HEK293 (cell line): ENCODE data around the gene CREB5.

Experiments
- CTCF ChIA-PET: fragments of 350-600 bp; formaldehyde crosslinking; extraction: SDS; loops from one replicate; lab custom pipeline; 2021; ENCODE audit warnings: antibody characterized with exemption; lab: Yijun Ruan, JAX
- POLR2A ChIA-PET: fragments of 300-600 bp; formaldehyde crosslinking; extraction: SDS; loops from one replicate; lab custom pipeline; 2020; ENCODE audit warnings: antibody characterized with exemption, inconsistent platforms; lab: Yijun Ruan, JAX
- H3K27ac ChIP-seq: fragments of 200-500 bp; sonication (Bioruptor generic); 2 replicates; pipeline ENCODE4 v1.5.1; 2014; ENCODE audit warnings: low read depth, low read length, control low read depth, inconsistent platforms; ENCODE audit errors: extremely low read depth
- H3K36me3 ChIP-seq, 2 experiments: fragments of 200-500 bp in 1 of 2; sonication (Bioruptor generic) in 1 of 2; 1 replicate in 1 of 2; 2 replicates in 1 of 2; pipeline ENCODE4 v1.5.1; 2014 to 2017; ENCODE audit warnings: inconsistent platforms in 2 of 2, low read length in 2 of 2; ENCODE audit not compliant: control insufficient read depth in 2 of 2, insufficient read depth in 1 of 2
- H3K4me1 ChIP-seq: fragments of 200-500 bp; sonication (Bioruptor generic); 2 replicates; pipeline ENCODE4 v1.5.1; 2014; ENCODE audit warnings: mild to moderate bottlenecking, low read length, inconsistent platforms; ENCODE audit not compliant: control insufficient read depth, insufficient read depth
- H3K4me3 ChIP-seq: 2 replicates; pipeline ENCODE4 v1.5.1; 2011; ENCODE audit warnings: low read depth, mild to moderate bottlenecking, control low read depth, low read length, moderate library complexity
- H3K9me3 ChIP-seq: fragments of 200-500 bp; sonication (Bioruptor generic); 2 replicates; pipeline ENCODE4 v1.5.1; 2014; ENCODE audit warnings: low read depth, low read length, inconsistent platforms; ENCODE audit not compliant: control insufficient read depth, insufficient read depth
- ELK4 ChIP-seq: IDR thresholded peaks from 2 replicates; pipeline ENCODE4 v1.6.1; 2011; ENCODE audit warnings: mild to moderate bottlenecking, low read depth, low read length, borderline replicate concordance
- GLI2 ChIP-seq: fragments of 450-650 bp; formaldehyde crosslinking; IDR thresholded peaks from 2 replicates; pipeline ENCODE4; 2017; ENCODE audit warnings: missing biosample characterization, missing genetic modification characterization, low read depth, borderline replicate concordance
- GLIS2 ChIP-seq: fragments of 450-650 bp; formaldehyde crosslinking; IDR thresholded peaks from 2 replicates; pipeline ENCODE4 v1.5.1; 2016; ENCODE audit warnings: missing biosample characterization, missing genetic modification characterization
- KLF7 ChIP-seq: fragments of 450-650 bp; formaldehyde crosslinking; IDR thresholded peaks from 2 replicates; pipeline ENCODE4 v1.5.1; 2016; ENCODE audit warnings: missing biosample characterization, missing genetic modification characterization, borderline replicate concordance
- MEIS1 ChIP-seq: sonication (generic); formaldehyde crosslinking; IDR thresholded peaks from 2 replicates; pipeline ENCODE4 v1.8.1; 2022; ENCODE audit warnings: missing genetic modification reagents, mild to moderate bottlenecking, borderline replicate concordance
- PATZ1 ChIP-seq: fragments of 450-650 bp; formaldehyde crosslinking; IDR thresholded peaks from 2 replicates; pipeline ENCODE4 v1.5.1; 2016; ENCODE audit warnings: missing biosample characterization, missing genetic modification characterization
- PRDM10 ChIP-seq: fragments of 450-650 bp; formaldehyde crosslinking; IDR thresholded peaks from 2 replicates; pipeline ENCODE4 v1.5.1; 2016; ENCODE audit warnings: missing biosample characterization, missing genetic modification characterization
- REPIN1 ChIP-seq: fragments of 450-650 bp; formaldehyde crosslinking; IDR thresholded peaks from 2 replicates; pipeline ENCODE4 v1.5.1; 2017; ENCODE audit warnings: missing biosample characterization, missing genetic modification characterization, low read depth
- SETDB1 ChIP-seq: IDR thresholded peaks from one replicate; pipeline ENCODE4 v1.6.1; 2017; ENCODE audit warnings: mild to moderate bottlenecking, low read length, moderate library complexity, mixed read lengths; ENCODE audit not compliant: insufficient read length
- WT1 ChIP-seq: fragments of 450-650 bp; formaldehyde crosslinking; IDR thresholded peaks from 2 replicates; pipeline ENCODE4 v1.5.1; 2016; ENCODE audit warnings: missing biosample characterization, missing genetic modification characterization
- ZBTB20 ChIP-seq: fragments of 450-650 bp; formaldehyde crosslinking; IDR thresholded peaks from 2 replicates; pipeline ENCODE4 v1.5.1; 2016; ENCODE audit warnings: missing biosample characterization, missing genetic modification characterization
- ZBTB21 ChIP-seq: fragments of 450-650 bp; formaldehyde crosslinking; IDR thresholded peaks from 2 replicates; pipeline ENCODE4 v1.5.1; 2017; ENCODE audit warnings: missing biosample characterization, missing genetic modification characterization
- ZNF280D ChIP-seq: fragments of 450-650 bp; formaldehyde crosslinking; IDR thresholded peaks from 2 replicates; pipeline ENCODE4 v1.5.1; 2016; ENCODE audit warnings: missing biosample characterization, missing genetic modification characterization
- ZNF324 ChIP-seq: fragments of 450-650 bp; formaldehyde crosslinking; IDR thresholded peaks from 2 replicates; pipeline ENCODE4 v1.5.1; 2016; ENCODE audit warnings: missing biosample characterization, missing genetic modification characterization
- ZNF391 ChIP-seq: fragments of 450-650 bp; formaldehyde crosslinking; IDR thresholded peaks from 2 replicates; pipeline ENCODE4 v1.5.1; 2016; ENCODE audit warnings: low read depth, missing biosample characterization, missing genetic modification characterization, borderline replicate concordance
- ZNF426 ChIP-seq: fragments of 450-650 bp; formaldehyde crosslinking; IDR thresholded peaks from 2 replicates; pipeline ENCODE4 v1.5.1; 2017; ENCODE audit warnings: missing biosample characterization, missing genetic modification characterization, mild to moderate bottlenecking, inconsistent platforms, moderate library complexity
- ZSCAN4 ChIP-seq: fragments of 450-650 bp; formaldehyde crosslinking; IDR thresholded peaks from 2 replicates; pipeline ENCODE4 v1.5.1; 2017; ENCODE audit warnings: missing biosample characterization, missing genetic modification characterization

CREB5 gene

GRCh38 chr7:28703037-28703765, 290.9 kb downstream of the CREB5 start (continued):
- TF ChIP-seq ZBTB21 (no peak), ZSCAN4 (tag by site-specific recombination) (no peak), GLIS2 (tag by site-specific recombination) (no peak), PATZ1 (tag by site-specific recombination) (no peak), ZNF391 (tag by site-specific recombination) (no peak), ZNF280D (no peak), ZNF426 (tag by site-specific recombination) (no peak), WT1 (no peak), REPIN1 (no peak)

- no peak overlapping the region for H3K27ac ChIP-seq
- no peaks in the 10 kb centered on the region for H3K9me3 ChIP-seq
- H3K36me3 ChIP-seq: no peaks in the 10 kb centered on the region
- TF ChIP-seq SETDB1 (no peak), ZNF324 (tag by site-specific recombination) (no peak), ZBTB20 (no peak), MEIS1 (CRISPR knock-in tag) (no peak), GLI2 (no peak), ELK4 (no peak), KLF7 (tag by site-specific recombination) (no peak), PRDM10 (tag by site-specific recombination) (no peak)
- peaks cover 33% of the 10 kb centered on the region for H3K4me1 ChIP-seq
- ChIA-PET POLR2A (no interaction called here), CTCF (interaction anchor here (0.9 to 1.2 kb wide), 2 partner anchors 13 to 29 kb away, joined by 3 to 4 read pairs; no protein-coding TSS in a partner anchor)
- no peak overlapping the region for H3K4me3 ChIP-seq
Observed at GRCh38 chr7:28704706-28705105, 292.4 kb downstream of the CREB5 start.
